Cardiac muscle cell (in vitro differentiated cells and primary cell): Measurements from ENCODE around the gene RASEF. TPM values are rescaled to one million over a fixed set of nuclear protein-coding genes. Genes with fewer than 3 reads are reported as not detected.

Experiments
- DNase-seq, 2 donors: peaks; one replicate each; pipeline versions ENCODE4 v3.0.0 to v3.0.0-alpha.2; 2010 to 2017; ENCODE audit warnings: low read depth in 1 of 2, low spot score in 1 of 2
- H3K27ac ChIP-seq: fragments of 200-600 bp; sonication (generic); 2 replicates; pipeline ENCODE4 v1.5.1; 2016
- H3K27me3 ChIP-seq: fragments of 200-600 bp; sonication (generic); 2 replicates; pipeline ENCODE4 v1.6.0; 2016; ENCODE audit warnings: control low read depth
- H3K36me3 ChIP-seq: fragments of 200-600 bp; sonication (generic); 2 replicates; pipeline ENCODE4 v1.5.1; 2016; ENCODE audit warnings: control low read depth
- H3K4me1 ChIP-seq: fragments of 200-600 bp; sonication (generic); 2 replicates; pipeline ENCODE4 v1.8.1; 2017; ENCODE audit warnings: low read depth, mild to moderate bottlenecking, mixed run types
- H3K4me3 ChIP-seq: fragments of 200-600 bp; sonication (generic); 2 replicates; pipeline ENCODE4 v1.5.1; 2016; ENCODE audit warnings: mild to moderate bottlenecking
- H3K9me3 ChIP-seq: fragments of 200-600 bp; sonication (generic); 2 replicates; pipeline ENCODE4 v1.5.1; 2017; ENCODE audit warnings: low read depth, mild to moderate bottlenecking, control low read depth
- polyA plus RNA-seq: library from polyadenylated mRNA; unstranded; fragments of >200 nt; fragmentation: Nextera tagmentation; extraction: Ambion mirVana; gene quantifications from 2 replicates; pipeline ENCODE4 v1.2.1, GENCODE V29; 2016
- total RNA-seq: library from RNA; depleted of rRNA; stranded (reverse); fragments of >200 nt; gene quantifications from 2 replicates; pipeline ENCODE4 v1.2.3, GENCODE V29; 2016
- TF ChIP-seq, protein P1 (sequence below): IDR thresholded peaks from 2 replicates; pipeline ENCODE4 v1.5.1; 2012; ENCODE audit warnings: low read depth, mild to moderate bottlenecking, low read length

RASEF gene
- total and polyA plus RNA-seq, 2 experiments from 2014 or later = 0.27 to 0.33 TPM

DNA sequence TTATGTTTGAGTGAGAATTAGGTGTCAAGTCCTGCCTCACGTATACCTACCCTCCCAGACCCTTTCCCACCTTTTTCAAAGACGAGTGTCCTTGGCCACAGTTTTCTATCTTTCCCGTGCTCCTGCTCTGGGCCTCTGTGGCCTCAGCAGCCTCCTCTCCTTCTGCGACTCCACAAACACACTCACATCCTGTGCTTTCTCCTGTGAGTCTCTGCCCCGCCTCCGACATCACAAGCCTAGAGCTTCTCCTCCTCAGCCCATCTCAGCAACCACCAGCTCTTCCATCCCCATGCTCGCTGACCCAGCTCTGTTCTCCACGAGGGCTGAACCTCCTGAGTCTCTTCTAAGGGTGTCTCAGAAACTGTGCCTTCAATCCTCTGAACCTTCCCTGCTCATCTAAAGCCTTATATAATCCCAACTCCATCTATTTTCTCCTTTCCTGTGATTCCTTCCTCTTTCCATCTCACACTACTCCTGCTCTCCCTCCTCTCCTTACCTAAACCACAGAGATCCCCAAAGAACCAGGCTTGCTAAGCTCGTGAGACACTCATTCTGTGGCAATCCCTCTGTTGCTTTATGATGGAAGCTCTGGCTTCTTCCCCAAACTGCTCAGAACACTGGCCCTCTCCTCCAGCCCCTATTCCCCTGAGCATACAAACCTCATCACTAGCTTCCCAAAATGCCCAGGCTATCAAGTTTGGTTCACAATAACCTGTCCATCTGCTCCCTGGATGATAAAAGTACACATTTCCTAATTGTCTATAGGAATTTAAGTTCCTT lies 55.2 kb downstream of the RASEF start:
- H3K27ac ChIP-seq = no peak overlapping the region
- H3K9me3 ChIP-seq = no peaks in the 10 kb centered on the region
- TF ChIP-seq, protein P1, sequence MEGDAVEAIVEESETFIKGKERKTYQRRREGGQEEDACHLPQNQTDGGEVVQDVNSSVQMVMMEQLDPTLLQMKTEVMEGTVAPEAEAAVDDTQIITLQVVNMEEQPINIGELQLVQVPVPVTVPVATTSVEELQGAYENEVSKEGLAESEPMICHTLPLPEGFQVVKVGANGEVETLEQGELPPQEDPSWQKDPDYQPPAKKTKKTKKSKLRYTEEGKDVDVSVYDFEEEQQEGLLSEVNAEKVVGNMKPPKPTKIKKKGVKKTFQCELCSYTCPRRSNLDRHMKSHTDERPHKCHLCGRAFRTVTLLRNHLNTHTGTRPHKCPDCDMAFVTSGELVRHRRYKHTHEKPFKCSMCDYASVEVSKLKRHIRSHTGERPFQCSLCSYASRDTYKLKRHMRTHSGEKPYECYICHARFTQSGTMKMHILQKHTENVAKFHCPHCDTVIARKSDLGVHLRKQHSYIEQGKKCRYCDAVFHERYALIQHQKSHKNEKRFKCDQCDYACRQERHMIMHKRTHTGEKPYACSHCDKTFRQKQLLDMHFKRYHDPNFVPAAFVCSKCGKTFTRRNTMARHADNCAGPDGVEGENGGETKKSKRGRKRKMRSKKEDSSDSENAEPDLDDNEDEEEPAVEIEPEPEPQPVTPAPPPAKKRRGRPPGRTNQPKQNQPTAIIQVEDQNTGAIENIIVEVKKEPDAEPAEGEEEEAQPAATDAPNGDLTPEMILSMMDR = no peak
- H3K27me3 ChIP-seq = peaks cover 18% of the 10 kb centered on the region
- no peak for DNase-seq
- no peaks in the 10 kb centered on the region for H3K36me3 ChIP-seq
- H3K4me1 ChIP-seq = no peaks in the 10 kb centered on the region
- no peak overlapping the region for H3K4me3 ChIP-seq

DNA sequence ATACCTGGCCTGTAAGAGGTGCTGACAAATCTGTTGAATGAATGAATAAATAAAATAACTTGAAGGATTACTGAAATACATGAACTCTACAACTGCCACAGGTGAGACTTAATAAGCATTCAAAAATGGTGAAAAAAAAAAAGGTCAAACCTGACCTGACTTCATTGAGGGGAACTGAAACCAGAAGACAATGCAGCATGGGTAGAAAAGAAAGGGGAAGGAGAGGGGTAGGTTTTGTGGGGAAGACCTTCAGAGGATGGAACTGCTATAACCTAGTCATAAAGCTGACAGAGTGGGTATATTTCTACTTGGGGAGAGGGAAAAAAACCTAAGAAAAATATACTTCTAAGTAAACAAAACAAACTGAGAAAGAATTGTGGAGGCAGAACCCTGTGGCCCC lies 56.6 kb downstream of the RASEF start:
- H3K4me3 ChIP-seq = no peak overlapping the region
- H3K9me3 ChIP-seq = no peaks in the 10 kb centered on the region

DNA sequence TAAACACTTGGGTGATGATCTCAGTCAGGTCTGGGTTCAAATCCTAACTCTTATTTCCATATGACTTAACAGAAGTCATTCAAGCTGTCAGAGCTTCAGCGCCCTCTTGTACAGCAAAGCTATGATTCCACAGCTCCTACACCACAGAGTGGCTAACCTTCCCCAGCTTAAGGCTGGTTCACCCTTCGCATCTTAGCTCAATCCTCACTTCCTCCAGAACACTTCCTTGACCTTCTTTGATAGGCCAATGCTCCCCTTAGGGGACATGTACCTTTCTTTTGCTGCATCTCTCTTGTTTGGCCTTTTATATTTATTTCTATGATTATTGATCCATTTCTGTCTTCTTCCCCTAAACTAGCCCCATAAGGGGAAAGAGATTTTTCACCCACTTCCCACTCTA lies 57.0 kb downstream of the RASEF start:
- no peaks in the 10 kb centered on the region for H3K36me3 ChIP-seq
- no peak overlapping the region for H3K4me3 ChIP-seq
- no peak for DNase-seq
- no peaks in the 10 kb centered on the region for H3K9me3 ChIP-seq
- TF ChIP-seq, protein P1 = no peak
- peaks cover 16% of the 10 kb centered on the region for H3K27me3 ChIP-seq
- H3K27ac ChIP-seq = no peak overlapping the region
- H3K4me1 ChIP-seq = no peaks in the 10 kb centered on the region

More for the DNA sequence above, 56.6 kb downstream of the RASEF start:
- no peak for DNase-seq
- H3K27me3 ChIP-seq = peaks cover 16% of the 10 kb centered on the region
- no peaks in the 10 kb centered on the region for H3K4me1 ChIP-seq
- H3K36me3 ChIP-seq = no peaks in the 10 kb centered on the region
- H3K27ac ChIP-seq = no peak overlapping the region
- TF ChIP-seq, protein P1 = no peak

DNA sequence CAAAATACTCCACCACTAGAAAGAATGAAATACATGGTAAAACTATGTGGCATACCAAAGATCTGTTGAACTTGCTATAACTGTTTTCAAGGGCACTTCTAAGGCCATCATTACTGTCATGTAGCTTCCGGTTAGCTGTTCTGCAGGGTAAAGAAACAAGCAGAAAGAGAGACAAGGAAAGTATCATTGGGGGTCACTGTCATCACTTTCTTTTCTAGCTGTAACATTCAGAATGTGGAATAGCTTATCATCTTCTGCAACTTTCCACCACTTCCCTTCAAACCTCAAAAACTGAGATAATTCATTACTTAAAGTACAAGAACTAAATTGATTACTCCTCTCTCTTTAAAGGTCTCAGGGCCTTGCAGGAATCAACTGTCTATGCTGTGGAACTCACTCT lies 57.6 kb downstream of the RASEF start:
- Histone ChIP-seq H3K27me3 (peaks cover 16% of the 10 kb centered on the region), H3K27ac (no peak overlapping the region)
- TF ChIP-seq, protein P1 = no peak

DNA sequence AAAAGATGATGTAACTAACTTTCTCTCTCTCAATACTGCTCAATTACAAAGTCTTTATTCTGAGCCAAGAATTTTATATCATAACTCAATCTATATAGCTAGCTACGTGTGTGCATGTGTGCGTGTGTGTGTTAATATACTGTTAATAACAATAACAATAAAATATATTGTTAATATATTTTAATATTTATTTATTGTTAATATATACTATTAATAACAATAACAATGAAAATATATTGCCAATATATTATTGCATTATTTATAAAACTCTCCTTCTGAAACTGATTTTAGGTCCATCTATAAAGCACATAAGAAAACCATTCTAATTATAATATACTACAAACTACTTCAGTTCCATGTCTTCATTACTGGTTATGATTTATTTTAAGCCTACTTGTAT lies 60.6 kb downstream of the RASEF start:
- Histone ChIP-seq H3K4me1 (no peaks in the 10 kb centered on the region), H3K27me3 (peaks cover 9% of the 10 kb centered on the region), H3K36me3 (no peaks in the 10 kb centered on the region), H3K9me3 (no peaks in the 10 kb centered on the region), H3K4me3 (no peak overlapping the region), H3K27ac (no peak overlapping the region)
- no peak for DNase-seq
- TF ChIP-seq, protein P1 = no peak

More for the DNA sequence above, 57.6 kb downstream of the RASEF start:
- DNase-seq = no peak
- no peaks in the 10 kb centered on the region for H3K4me1 ChIP-seq
- H3K4me3 ChIP-seq = no peak overlapping the region
- H3K36me3 ChIP-seq = no peaks in the 10 kb centered on the region
- no peaks in the 10 kb centered on the region for H3K9me3 ChIP-seq
